Common myeloid progenitor, CD34-positive (primary cell): ENCODE data around the gene ZNF708. TPM values are rescaled to one million over a fixed set of nuclear protein-coding genes. Genes with fewer than 3 reads are reported as not detected.
"Not testable (repeated sequence)": the region's sequence is repeated elsewhere in the genome, so short reads cannot be mapped to it uniquely, and the experiment has no call there.

ENCODE experiments used
- CTCF ChIA-PET: fragments of 350-600 bp; sonication (Branson Sonifier 250); formaldehyde crosslinking; loops from one replicate; lab custom pipeline; 2021; ENCODE audit warnings: antibody characterized with exemption; lab: Charles Lee
- POLR2A ChIA-PET: fragments of 350-600 bp; sonication (Branson Sonifier 250); formaldehyde crosslinking; loops from one replicate; lab custom pipeline; 2021; ENCODE audit warnings: antibody characterized with exemption; lab: Charles Lee
- DNase-seq, 3 donors: peaks; one replicate each; pipeline versions ENCODE4 v3.0.0 to v3.0.0-alpha.2; 2013
- H3K27ac ChIP-seq, 2 experiments: 1 replicate in 1 of 2; 2 replicates in 1 of 2; pipeline ENCODE4 v1.7.0; 2013; ENCODE audit warnings: inconsistent platforms in 2 of 2, low read length in 2 of 2, mild to moderate bottlenecking in 2 of 2, low read depth in 1 of 2, moderate library complexity in 1 of 2; ENCODE audit not compliant: severe bottlenecking in 2 of 2, insufficient read depth in 1 of 2, poor library complexity in 1 of 2
- H3K27me3 ChIP-seq, 5 experiments: replicated peaks in 2 of 5; 1 replicate in 3 of 5; 2 replicates in 2 of 5; pipeline versions ENCODE4 v1.6.1 to v1.7.0; 2013; ENCODE audit warnings: low read length in 4 of 5, mild to moderate bottlenecking in 2 of 5, moderate library complexity in 2 of 5, inconsistent platforms in 1 of 5; ENCODE audit not compliant: insufficient read depth in 5 of 5, control insufficient read depth in 4 of 5
- H3K36me3 ChIP-seq, 4 experiments: 1 replicate in 2 of 4; 2 replicates in 2 of 4; pipeline versions ENCODE4 v1.6.1 to v1.7.0; 2013; ENCODE audit warnings: low read length in 3 of 4, control low read depth in 1 of 4, mild to moderate bottlenecking in 1 of 4; ENCODE audit not compliant: control insufficient read depth in 4 of 4, insufficient read depth in 4 of 4
- H3K4me1 ChIP-seq, 4 experiments: 1 replicate in 3 of 4; 2 replicates in 1 of 4; pipeline versions ENCODE4 v1.6.1 to v1.7.1; 2013; ENCODE audit warnings: low read length in 3 of 4, mild to moderate bottlenecking in 3 of 4, control low read depth in 1 of 4, inconsistent platforms in 1 of 4, moderate library complexity in 1 of 4; ENCODE audit not compliant: control insufficient read depth in 4 of 4, insufficient read depth in 4 of 4; ENCODE audit errors: control extremely low read depth in 1 of 4
- H3K4me3 ChIP-seq, 7 experiments: 1 replicate in 4 of 7; 2 replicates in 3 of 7; pipeline versions ENCODE4 v1.5.1 to v1.7.0; 2013; ENCODE audit warnings: mild to moderate bottlenecking in 7 of 7, low read length in 6 of 7, moderate library complexity in 6 of 7, inconsistent platforms in 2 of 7, low read depth in 2 of 7, control low read depth in 1 of 7; ENCODE audit not compliant: insufficient read depth in 4 of 7, control insufficient read depth in 1 of 7; ENCODE audit errors: extremely low read depth in 1 of 7
- H3K9me3 ChIP-seq, 5 experiments: 1 replicate in 4 of 5; 2 replicates in 1 of 5; pipeline versions ENCODE4 v1.6.1 to v1.7.1; 2013; ENCODE audit warnings: low read length in 4 of 5, mild to moderate bottlenecking in 2 of 5, inconsistent platforms in 1 of 5, low read depth in 1 of 5, moderate library complexity in 1 of 5; ENCODE audit not compliant: control insufficient read depth in 4 of 5, insufficient read depth in 2 of 5; ENCODE audit errors: control extremely low read depth in 1 of 5
- WGBS: methylation state at CpG from one replicate; pipeline ENCODE4 v1.1.5; 2013; ENCODE audit not compliant: insufficient coverage; 5-methylcytosine and 5-hydroxymethylcytosine counted together
- polyA plus RNA-seq: library from polyadenylated mRNA; unstranded; fragments of 120-200 nt; gene quantifications from one replicate; pipeline ENCODE4 v1.2.1, GENCODE V29; 2013

Gene ZNF708
- 14.0 TPM for polyA plus RNA-seq

DNA sequence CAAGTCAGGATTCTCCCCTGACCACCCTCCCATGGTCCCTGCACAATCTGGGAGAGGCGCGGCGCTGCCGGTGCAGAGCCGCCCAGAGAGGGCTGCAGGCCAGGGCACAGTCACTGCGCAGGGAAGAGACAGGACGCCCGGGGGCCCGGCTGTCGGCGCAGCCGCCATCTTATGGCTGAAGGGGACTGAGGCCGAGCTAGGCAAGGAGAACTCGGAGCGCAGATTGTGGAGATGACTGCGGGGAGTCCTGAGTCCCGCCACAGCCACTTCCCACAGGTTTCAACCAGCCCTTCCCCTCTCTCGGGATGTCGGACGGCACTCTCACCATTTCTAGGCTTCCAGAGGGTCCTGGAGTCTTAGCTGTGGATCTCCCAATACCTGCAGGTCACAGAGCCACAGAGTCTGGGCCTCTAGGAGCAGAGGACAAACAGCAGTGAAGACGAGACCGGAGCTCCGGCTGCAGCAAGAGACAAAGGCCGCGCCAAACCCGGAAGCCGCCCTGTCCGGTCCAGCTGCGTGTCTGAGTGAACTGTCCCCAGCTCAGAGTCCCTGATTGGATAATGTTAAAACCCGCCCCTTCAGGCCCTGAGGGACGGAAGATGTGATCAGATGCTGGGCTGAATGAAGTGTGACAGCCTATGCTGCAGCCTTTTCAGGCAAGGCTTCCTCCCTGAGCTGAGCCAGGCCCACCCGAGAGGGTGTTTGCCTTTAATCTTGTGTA is at the start of gene ZNF708:
ZNF708 (minus strand) TSS at position 526 of the 721 bp plus-strand sequence; CDS start at position 328, 198 bp downstream.
- Histone ChIP-seq H3K27me3 (no peaks in the 10 kb centered on the region), H3K9me3 (peaks cover 0 to 13% (median 8%) of the 10 kb centered on the region in 5 experiments), H3K4me3 (peak within 1 kb of the TSS; percentile 83 to 99 (median 88)), H3K36me3 (peaks cover 0 to 17% (median 10%) of the 10 kb centered on the region in 4 experiments), H3K4me1 (peaks cover 3 to 9% (median 6%) of the 10 kb centered on the region in 4 experiments), H3K27ac (peak within 1 kb of the TSS; percentile 89 to 97)
- DNase-seq, result peak; percentile 80 to 95 (median 92)
- WGBS, result under 1% methylated on average over 26 of the region's 32 CpGs
- ChIA-PET POLR2A (interaction anchor here (0.9 to 1.9 kb wide), 3 partner anchors 13 to 507 kb away, joined by 4 to 8 read pairs (median 6); partner anchors contain the start of genes ZNF43 and ZNF738), CTCF (interaction anchor here (0.5 to 1.3 kb wide), 5 partner anchors 11 to 347 kb away, joined by 3 to 6 read pairs (median 3); no protein-coding TSS in a partner anchor)

DNA sequence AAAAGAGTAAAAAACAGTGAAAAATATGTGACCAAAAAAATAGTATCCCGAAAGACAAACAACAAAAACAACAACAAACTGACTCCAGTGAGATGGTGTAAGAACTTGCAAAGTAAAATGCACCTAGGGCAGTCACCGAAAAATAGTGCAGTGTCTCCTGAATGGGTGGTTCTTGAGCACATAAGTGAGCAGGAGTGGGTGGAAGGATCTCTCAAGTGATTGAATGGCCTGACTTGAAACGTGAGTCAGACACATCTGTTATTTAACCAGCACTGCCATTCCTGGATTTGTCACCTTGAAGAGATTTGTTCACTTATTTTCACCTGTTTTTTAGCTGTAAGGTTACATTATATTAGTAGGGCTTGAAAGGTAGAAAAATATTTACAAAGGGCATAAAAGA is 33.1 kb upstream of the ZNF708 start:
- ChIA-PET CTCF (no interaction called here), POLR2A (no interaction called here)
- H3K27ac ChIP-seq, result no peak overlapping the region
- H3K4me1 ChIP-seq, result peaks cover 0 to 6% (median 0%) of the 10 kb centered on the region in 4 experiments
- H3K4me3 ChIP-seq, result peak overlapping the region in 1 of 7 experiments; percentile 33
- no peaks in the 10 kb centered on the region for H3K27me3 ChIP-seq
- 100% methylated on average over 2 of the region's 3 CpGs for WGBS
- H3K36me3 ChIP-seq, result peaks cover 19 to 61% (median 50%) of the 10 kb centered on the region in 4 experiments
- H3K9me3 ChIP-seq, result peaks cover 6 to 43% (median 20%) of the 10 kb centered on the region in 5 experiments
- no peak for DNase-seq

DNA sequence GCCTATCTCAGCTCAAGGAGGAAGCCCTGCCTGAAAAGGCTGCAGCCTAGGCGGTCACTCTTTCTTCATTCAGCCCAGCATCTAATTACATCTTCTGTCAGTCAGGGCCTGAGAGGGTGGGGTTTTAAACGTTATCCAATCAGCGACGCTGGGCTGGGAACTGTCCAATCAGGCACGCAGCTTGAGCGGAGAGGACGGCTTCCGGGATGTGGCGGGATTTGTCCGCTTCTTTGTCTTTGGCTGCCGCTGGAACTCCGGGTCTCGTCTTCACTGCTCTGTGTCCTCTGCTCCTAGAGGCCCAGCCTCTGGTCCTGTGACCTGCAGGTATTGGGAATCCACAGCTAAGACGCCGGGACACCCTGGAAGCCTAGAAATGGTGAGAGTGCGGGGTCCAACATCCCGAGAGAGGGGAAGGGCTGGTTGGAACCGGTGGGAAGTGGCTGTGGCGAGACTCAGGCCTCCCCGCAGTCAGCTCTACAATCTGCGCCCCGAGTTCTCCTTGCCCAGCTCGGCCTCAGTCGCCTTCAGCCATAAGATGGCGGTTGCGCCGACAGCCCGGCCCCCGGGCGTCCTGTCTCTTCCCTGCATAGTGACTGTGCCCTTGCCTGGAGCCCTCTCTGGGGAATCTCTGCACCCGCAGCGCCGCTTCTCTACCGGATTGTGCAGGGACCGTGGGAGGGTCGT is 29.7 kb upstream of the ZNF708 start, which contains the start of gene ZNF738:
ZNF738 (plus strand) TSS at position 233 of the 684 bp plus-strand sequence; CDS start at position 374, 141 bp downstream.
- CTCF ChIA-PET, result interaction anchor here (1.0 to 1.1 kb wide), 2 partner anchors 9 to 25 kb away, joined by 3 to 5 read pairs; no protein-coding TSS in a partner anchor
- POLR2A ChIA-PET, result interaction anchor here (0.5 to 1.5 kb wide), 3 partner anchors 30 to 51 kb away, joined by 3 to 4 read pairs (median 3); partner anchors contain the start of gene ZNF708
- Histone ChIP-seq H3K9me3 (peaks cover 0 to 20% (median 7%) of the 10 kb centered on the region in 5 experiments), H3K4me1 (peaks cover 0 to 6% (median 0%) of the 10 kb centered on the region in 4 experiments), H3K27ac (peak within 1 kb of the TSS; percentile 81 to 86), H3K27me3 (no peaks in the 10 kb centered on the region), H3K4me3 (peak within 1 kb of the TSS; percentile 81 to 100 (median 92)), H3K36me3 (peaks cover 9 to 28% (median 22%) of the 10 kb centered on the region in 4 experiments)
- DNase-seq, result peak; percentile 95 to 98 (median 98)
- WGBS, result 0% methylated on average over 25 of the region's 36 CpGs

DNA sequence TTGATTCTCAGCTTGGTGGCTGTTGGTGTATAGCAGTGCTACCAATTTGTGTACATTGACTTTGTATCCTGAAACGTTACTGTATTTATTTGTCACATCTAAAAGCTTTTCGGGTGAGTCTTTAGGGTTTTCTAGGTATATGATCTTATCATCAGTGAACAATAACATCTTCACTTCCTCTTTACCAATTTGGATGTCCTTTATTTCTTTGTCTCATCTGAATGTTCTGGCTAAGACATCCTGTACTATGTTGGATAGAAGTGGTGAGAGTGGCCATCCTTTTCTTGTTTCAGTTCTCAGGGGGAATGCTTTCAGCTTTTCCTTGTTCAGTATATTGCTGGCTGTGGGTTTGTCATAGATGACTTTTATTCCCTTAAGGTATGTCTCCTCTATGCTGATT is 23.6 kb upstream of the ZNF708 start:
- Histone ChIP-seq H3K27ac (no peak overlapping the region), H3K27me3 (no peaks in the 10 kb centered on the region), H3K36me3 (no peaks in the 10 kb centered on the region), H3K9me3 (peaks cover 0 to 6% (median 4%) of the 10 kb centered on the region in 5 experiments), H3K4me3 (no peak overlapping the region), H3K4me1 (no peaks in the 10 kb centered on the region)
- ChIA-PET CTCF (no interaction called here), POLR2A (interaction anchor here (0.5 kb wide), 1 partner anchor 1077 kb away, joined by 3 read pairs; no protein-coding TSS in a partner anchor)
- DNase-seq, result no peak
- whole genome bisulfite sequencing, result no CpG with 5 or more reads among the region's 2 CpGs

DNA sequence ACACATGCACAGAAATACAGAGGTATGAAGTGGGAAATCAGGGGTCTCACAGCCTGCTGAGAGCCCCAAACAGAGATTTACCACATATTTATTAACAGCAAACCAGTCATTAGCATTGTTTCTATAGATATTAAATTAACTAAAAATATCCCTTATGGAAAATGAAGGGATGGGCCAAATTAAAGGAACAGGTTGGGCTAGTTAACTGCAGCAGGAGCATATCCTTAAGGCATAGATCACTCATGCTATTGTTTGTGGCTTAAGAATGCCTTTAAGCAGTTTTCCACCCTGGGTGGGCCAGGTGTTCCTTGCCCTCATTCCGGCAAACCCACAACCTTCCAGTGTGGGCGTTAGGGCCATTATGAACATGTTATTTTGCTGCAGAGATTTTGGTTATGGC is 15.6 kb upstream of the ZNF708 start:
- POLR2A ChIA-PET, DNase-seq: not testable (repeated sequence)

DNA sequence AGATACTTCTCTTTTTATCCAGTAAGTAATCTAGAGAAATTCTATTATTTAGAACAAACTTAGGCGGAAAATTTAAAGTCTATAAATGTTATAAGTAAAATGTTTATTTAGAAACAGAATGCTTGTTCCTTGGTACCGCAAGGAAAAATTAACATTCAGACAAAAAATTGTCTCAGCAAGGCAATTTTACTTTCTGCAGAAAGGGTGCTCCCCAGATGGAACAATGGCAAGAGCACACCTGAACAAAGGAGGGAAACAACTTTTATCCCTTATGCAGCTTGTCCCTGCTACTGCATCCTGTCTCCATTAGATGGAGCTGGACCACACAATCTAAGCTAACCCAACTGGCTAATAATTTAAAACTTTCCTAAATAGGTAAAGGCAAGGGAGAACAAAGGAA is 6.5 kb upstream of the ZNF708 start:
- Histone ChIP-seq H3K9me3 (peaks cover 0 to 28% (median 13%) of the 10 kb centered on the region in 5 experiments), H3K36me3 (no peaks in the 10 kb centered on the region), H3K4me1 (no peaks in the 10 kb centered on the region), H3K4me3 (no peak overlapping the region), H3K27me3 (no peaks in the 10 kb centered on the region), H3K27ac (no peak overlapping the region)
- ChIA-PET CTCF (no interaction called here), POLR2A (no interaction called here)
- DNase-seq, result peak in 2 of 3 donors; percentile 20 to 31
- WGBS, result 100% methylated on average over 1 of the region's 2 CpGs

More for the DNA sequence above, 15.6 kb upstream of the ZNF708 start:
- H3K36me3 ChIP-seq, H3K27ac ChIP-seq, H3K27me3 ChIP-seq, H3K4me3 ChIP-seq, H3K4me1 ChIP-seq, CTCF ChIA-PET: not testable (repeated sequence)
- no CpG with 5 or more reads among the region's 2 CpGs for WGBS
- H3K9me3 ChIP-seq, result peaks cover 1 to 13% (median 6%) of the 10 kb centered on the region in 5 experiments
